ENCODE data around the gene PAOX.

GRCh38 chr10:133384071-133384470, 5.0 kb downstream of the PAOX start:
- TF ChIP-seq ZNF646 (CRISPR knock-in tag; IDR thresholded peaks at IDR 0.05), result no peak
- TF ChIP-seq ZBED4 (CRISPR knock-in tag; IDR thresholded peaks at IDR 0.05; ENCODE audit: borderline replicate concordance), result no peak
- no peak for TF ChIP-seq ZNF644 (CRISPR knock-in tag; IDR thresholded peaks at IDR 0.05; ENCODE audit: low read depth)
- TF ChIP-seq CTCF (CRISPR knock-in tag; IDR thresholded peaks at IDR 0.05), result no peak
- no peak for TF ChIP-seq CEBPG (CRISPR knock-in tag; IDR thresholded peaks at IDR 0.05)
- TF ChIP-seq ZNF567 (CRISPR knock-in tag; IDR thresholded peaks at IDR 0.05; ENCODE audit: borderline replicate concordance), result no peak
- TF ChIP-seq SMYD3 (CRISPR knock-in tag; IDR thresholded peaks at IDR 0.05), result no peak
- no peak for TF ChIP-seq ZNF512B (CRISPR knock-in tag; IDR thresholded peaks at IDR 0.05; ENCODE audit: borderline replicate concordance)

All from HepG2 (cell line).